ENCODE results near the gene CLDN1.

GRCh38 chr3:190306513-190307163 is 15.6 kb downstream of the CLDN1 start:
- no peak for TF ChIP-seq REST (IDR thresholded peaks at IDR 0.05; ENCODE audit: borderline replicate concordance)
- TF ChIP-seq POLR2AphosphoS5 (IDR thresholded peaks at IDR 0.05) = no peak
- TF ChIP-seq CTCF (IDR thresholded peaks at IDR 0.05; ENCODE audit: poor library complexity, severe bottlenecking) = no peak
- no peak for TF ChIP-seq EZH2 (IDR thresholded peaks at IDR 0.05; ENCODE audit: borderline replicate concordance, insufficient read depth, low read length, poor library complexity, severe bottlenecking)
- no peak for TF ChIP-seq MXI1 (conservative IDR thresholded peaks at IDR 0.05; ENCODE audit: poor library complexity, severe bottlenecking)
